Adipocyte (in vitro differentiated cells): Measurements from ENCODE around the gene PPIB.

Experiments used
- DNase-seq: peaks from one replicate; pipeline ENCODE4 v3.0.0-alpha.2; 2015; ENCODE audit warnings: low read depth
- H3K27me3 ChIP-seq: replicated peaks from 2 replicates; pipeline ENCODE4 v1.7.0; 2013; ENCODE audit warnings: mild to moderate bottlenecking, low read length, moderate library complexity; ENCODE audit not compliant: control insufficient read depth, insufficient read depth
- H3K36me3 ChIP-seq: 2 replicates; pipeline ENCODE4 v1.7.0; 2013; ENCODE audit warnings: low read length, mild to moderate bottlenecking, moderate library complexity; ENCODE audit not compliant: control insufficient read depth, insufficient read depth, severe bottlenecking
- H3K4me1 ChIP-seq: 2 replicates; pipeline ENCODE4 v1.7.0; 2013; ENCODE audit warnings: mild to moderate bottlenecking, low read length, moderate library complexity; ENCODE audit not compliant: control insufficient read depth, insufficient read depth
- H3K4me3 ChIP-seq: 2 replicates; pipeline ENCODE4 v1.7.0; 2013; ENCODE audit warnings: mild to moderate bottlenecking, low read length, moderate library complexity
- H3K9ac ChIP-seq: 2 replicates; pipeline ENCODE4 v1.7.0; 2013; ENCODE audit warnings: mild to moderate bottlenecking, low read length, moderate library complexity
- H3K9me3 ChIP-seq: 2 replicates; pipeline ENCODE4 v1.7.0; 2013; ENCODE audit warnings: mild to moderate bottlenecking, low read length, moderate library complexity; ENCODE audit not compliant: control insufficient read depth

The PPIB gene

GRCh38 chr15:64155802-64156651 is 6.8 kb downstream of the PPIB start:
- no peak overlapping the region for H3K9ac ChIP-seq
- H3K4me1 ChIP-seq: peaks cover 45% of the 10 kb centered on the region
- H3K36me3 ChIP-seq: peaks cover 65% of the 10 kb centered on the region
- H3K9me3 ChIP-seq: no peaks in the 10 kb centered on the region
- DNase-seq: no peak
- peaks cover 6% of the 10 kb centered on the region for H3K27me3 ChIP-seq
- no peak overlapping the region for H3K4me3 ChIP-seq

GRCh38 chr15:64153480-64154367 is 9.1 kb downstream of the PPIB start:
- H3K4me3 ChIP-seq: no peak overlapping the region
- peaks cover 6% of the 10 kb centered on the region for H3K27me3 ChIP-seq
- H3K36me3 ChIP-seq: peaks cover 45% of the 10 kb centered on the region
- no peaks in the 10 kb centered on the region for H3K9me3 ChIP-seq
- peaks cover 26% of the 10 kb centered on the region for H3K4me1 ChIP-seq
- peak; percentile 95 for DNase-seq
- H3K9ac ChIP-seq: peak overlapping the region; percentile 42

GRCh38 chr15:64152507-64153387 is 10.1 kb downstream of the PPIB start:
- peak; percentile 8 for DNase-seq
- no peak overlapping the region for H3K4me3 ChIP-seq
- H3K9me3 ChIP-seq: no peaks in the 10 kb centered on the region
- H3K9ac ChIP-seq: no peak overlapping the region
- H3K36me3 ChIP-seq: peaks cover 35% of the 10 kb centered on the region
- peaks cover 18% of the 10 kb centered on the region for H3K4me1 ChIP-seq
- peaks cover 6% of the 10 kb centered on the region for H3K27me3 ChIP-seq

GRCh38 chr15:64151727-64152506 is 10.9 kb downstream of the PPIB start, which contains the start of gene SNX22:
TSS of gene SNX22 (plus strand) at chr15:64151731. CDS start at chr15:64151776, 45 bp downstream.
- Histone ChIP-seq H3K9ac (no peak within 1 kb of the TSS), H3K4me1 (peaks cover 9% of the 10 kb centered on the region), H3K4me3 (peak within 1 kb of the TSS; percentile 66), H3K9me3 (no peaks in the 10 kb centered on the region), H3K36me3 (peaks cover 27% of the 10 kb centered on the region), H3K27me3 (peaks cover 6% of the 10 kb centered on the region)
- peak; percentile 33 for DNase-seq

GRCh38 chr15:64149893-64150578 is 12.8 kb downstream of the PPIB start:
- peaks cover 6% of the 10 kb centered on the region for H3K27me3 ChIP-seq
- no peaks in the 10 kb centered on the region for H3K9me3 ChIP-seq
- no peak overlapping the region for H3K4me3 ChIP-seq
- H3K36me3 ChIP-seq: peaks cover 14% of the 10 kb centered on the region
- H3K9ac ChIP-seq: no peak overlapping the region
- DNase-seq: no peak
- H3K4me1 ChIP-seq: peaks cover 8% of the 10 kb centered on the region

DNA sequence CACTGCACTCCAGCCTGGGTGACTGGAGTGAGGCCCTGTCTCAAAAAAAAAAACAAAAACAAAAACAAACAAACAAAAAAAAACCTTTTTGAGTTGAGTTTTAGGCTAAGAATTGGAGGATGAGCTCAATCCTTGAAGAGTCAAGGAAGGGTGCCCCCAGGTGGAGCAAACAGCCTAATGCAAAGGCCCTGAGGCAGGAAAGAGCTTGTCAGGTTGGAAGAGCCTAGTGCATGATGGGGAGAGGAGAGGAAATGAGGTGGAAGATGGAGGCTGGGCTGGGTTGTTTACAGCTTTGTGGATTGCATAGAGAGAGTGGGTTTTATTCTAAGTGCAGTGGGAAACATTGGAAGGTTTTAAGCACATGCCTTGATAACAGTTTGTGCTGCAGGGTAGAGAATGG is 13.4 kb downstream of the PPIB start:
- H3K4me3 ChIP-seq: no peak overlapping the region
- no peak overlapping the region for H3K9ac ChIP-seq
- H3K27me3 ChIP-seq: peaks cover 6% of the 10 kb centered on the region
- no peak for DNase-seq
- H3K9me3 ChIP-seq: no peaks in the 10 kb centered on the region
- peaks cover 8% of the 10 kb centered on the region for H3K4me1 ChIP-seq
- H3K36me3 ChIP-seq: peaks cover 16% of the 10 kb centered on the region

- no peak overlapping the region for H3K4me3 ChIP-seq
- H3K4me1 ChIP-seq: peaks cover 8% of the 10 kb centered on the region
- DNase-seq: no peak
- no peaks in the 10 kb centered on the region for H3K9me3 ChIP-seq
- H3K27me3 ChIP-seq: peaks cover 6% of the 10 kb centered on the region
- H3K9ac ChIP-seq: no peak overlapping the region
- H3K36me3 ChIP-seq: peaks cover 19% of the 10 kb centered on the region
Observed at GRCh38 chr15:64148581-64148980, 14.2 kb downstream of the PPIB start.

- Histone ChIP-seq H3K4me1 (peaks cover 6% of the 10 kb centered on the region), H3K9ac (no peak overlapping the region), H3K36me3 (peaks cover 23% of the 10 kb centered on the region), H3K27me3 (peaks cover 6% of the 10 kb centered on the region), H3K9me3 (no peaks in the 10 kb centered on the region), H3K4me3 (no peak overlapping the region)
- DNase-seq: no peak
Observed at GRCh38 chr15:64148168-64148567, 14.7 kb downstream of the PPIB start.

- peak; percentile 33 for DNase-seq
Observed at GRCh38 chr15:64146885-64147681, 15.7 kb downstream of the PPIB start.

More at GRCh38 chr15:64146885-64147681, 15.7 kb downstream of the PPIB start:
- Histone ChIP-seq H3K4me3 (no peak overlapping the region), H3K9me3 (no peaks in the 10 kb centered on the region), H3K27me3 (no peaks in the 10 kb centered on the region), H3K36me3 (peaks cover 33% of the 10 kb centered on the region), H3K4me1 (peaks cover 6% of the 10 kb centered on the region), H3K9ac (no peak overlapping the region)
